ENCODE measurements around the gene AKIP1.

- TF ChIP-seq EZH2 (IDR thresholded peaks at IDR 0.05; ENCODE audit: insufficient read depth, poor library complexity, severe bottlenecking) (no peak), EZH2phosphoT487 (IDR thresholded peaks at IDR 0.05; ENCODE audit: insufficient read depth, low read depth) (no peak)
Measured at GRCh38 chr11:8914661-8915018, 3.7 kb downstream of the AKIP1 start.
